ENCODE results near the gene KLHDC8A.
"Not testable (repeated sequence)": the region's sequence is repeated elsewhere in the genome, so short reads cannot be mapped to it uniquely, and the experiment has no call there.

The KLHDC8A gene

DNA sequence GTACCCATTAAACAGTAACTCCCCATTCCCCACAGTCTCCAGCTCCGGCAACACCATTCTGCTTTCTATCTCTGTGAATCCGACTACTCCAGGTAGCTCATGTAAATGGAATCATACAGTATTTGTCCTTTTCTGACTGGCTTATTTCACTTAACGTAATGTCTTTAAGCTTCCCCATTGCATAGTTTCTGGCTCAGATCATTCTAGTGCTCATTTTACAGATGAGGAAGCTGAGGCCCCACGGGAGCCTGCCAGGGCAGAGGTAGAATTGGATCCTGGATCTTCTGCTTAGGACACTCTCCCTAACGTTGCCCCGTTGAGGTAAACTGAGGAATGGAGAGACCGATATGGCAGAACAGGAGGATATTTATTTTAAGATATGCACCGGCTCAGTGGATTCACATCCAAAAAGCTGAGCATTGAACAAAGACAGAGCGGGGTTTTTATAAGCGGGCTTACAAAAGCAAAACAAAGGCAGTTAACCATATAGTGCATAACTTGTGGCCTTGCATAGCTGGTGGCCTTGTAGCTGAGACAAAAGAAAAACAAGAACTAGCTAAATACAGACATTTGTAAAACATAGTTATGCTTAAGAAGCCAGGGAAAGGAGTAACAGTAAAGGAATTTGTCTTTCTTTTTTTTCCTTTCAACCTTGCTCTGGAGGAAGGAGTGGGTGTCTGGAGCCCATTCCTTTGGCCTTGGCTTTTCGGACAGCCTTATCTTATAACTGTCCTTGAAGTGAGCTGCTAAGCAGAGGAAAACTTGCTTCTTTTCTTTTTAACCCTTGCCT lies 15.3 kb upstream of the KLHDC8A start:
- no peak for DNase-seq

DNA sequence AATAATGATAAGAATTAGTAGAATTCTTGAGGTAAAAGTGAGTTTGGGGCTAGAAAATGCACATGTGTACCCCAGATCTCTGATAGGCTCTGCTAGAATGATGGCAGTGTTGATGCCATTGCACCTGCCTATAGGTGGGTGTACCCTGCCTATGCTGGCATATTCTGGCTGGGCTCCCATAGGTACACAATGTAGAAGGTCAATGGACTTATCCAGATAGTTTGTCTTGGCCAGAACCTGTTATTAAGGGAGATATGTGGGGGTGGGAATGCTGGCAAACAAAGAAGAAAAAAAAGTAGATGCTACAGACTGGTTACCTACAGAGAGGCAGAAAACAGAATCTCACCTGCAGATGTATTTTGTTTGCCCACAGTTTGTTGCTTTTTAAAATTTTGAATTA lies 14.1 kb upstream of the KLHDC8A start:
- DNase-seq = no peak

DNA sequence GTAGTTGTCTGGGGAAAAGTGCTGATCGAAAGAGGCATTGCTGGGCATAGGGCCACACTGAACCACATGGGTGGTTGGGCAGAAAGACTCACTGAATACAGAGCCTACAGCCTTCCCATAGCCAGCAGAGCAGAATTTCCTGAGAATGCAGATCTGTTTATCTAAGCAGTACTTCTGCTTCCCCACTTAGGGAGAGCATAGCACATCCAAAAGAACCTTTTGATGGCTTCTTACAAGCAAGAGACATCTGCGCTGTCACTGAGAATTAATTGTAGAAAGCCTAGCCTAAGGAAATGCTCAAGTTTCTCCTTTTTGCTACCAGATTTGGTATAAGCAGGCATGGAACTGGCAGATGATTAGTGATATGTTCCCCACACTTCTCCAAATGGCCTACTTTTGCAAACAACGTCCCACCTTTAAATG lies 13.0 kb upstream of the KLHDC8A start:
- DNase-seq = no peak

DNA sequence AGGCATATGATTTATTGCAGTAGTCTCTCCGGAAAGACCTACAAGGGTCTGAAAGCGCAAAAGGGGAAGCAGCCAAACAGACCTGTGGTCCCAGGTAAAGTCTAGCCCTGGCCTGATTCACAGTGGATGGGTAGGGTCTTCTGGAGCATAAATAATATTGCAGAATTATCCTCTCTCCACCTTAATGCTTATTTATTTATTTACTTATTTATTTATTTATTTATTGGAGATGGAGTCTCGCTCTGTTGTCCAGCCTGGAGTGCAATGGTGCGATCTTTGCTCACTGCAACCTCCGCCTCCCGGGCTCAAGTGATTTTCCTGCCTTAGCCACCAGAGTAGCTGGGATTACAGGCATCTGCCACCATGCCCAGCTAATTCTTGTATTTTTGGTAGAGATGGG lies 11.8 kb upstream of the KLHDC8A start:
- DNase-seq = no peak

DNA sequence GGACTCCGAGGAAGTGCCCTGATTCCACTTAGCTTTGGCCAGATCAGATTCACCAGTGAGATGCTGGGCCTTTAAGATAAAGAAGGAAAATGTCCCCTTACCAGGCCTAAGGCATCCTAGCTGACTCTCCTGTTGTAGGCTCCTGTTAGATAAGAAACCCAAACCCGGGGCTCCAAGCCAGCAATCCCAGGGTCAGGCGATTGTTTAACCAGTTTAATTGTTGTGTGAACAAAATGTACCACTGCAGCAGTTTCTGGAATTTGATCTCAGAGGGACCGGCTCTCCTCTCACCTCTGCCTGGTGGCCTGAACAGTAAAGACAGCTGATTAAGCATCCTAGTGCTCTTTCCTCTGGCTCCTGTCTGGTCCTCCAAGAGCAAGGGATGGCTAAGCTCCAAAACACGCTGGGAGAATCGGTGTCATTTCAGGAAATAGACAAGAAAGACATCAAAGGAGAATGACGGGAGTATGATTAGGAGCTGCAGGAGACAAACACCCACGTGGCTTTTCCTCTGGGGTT lies 9.3 kb upstream of the KLHDC8A start:
- no peak for DNase-seq

DNA sequence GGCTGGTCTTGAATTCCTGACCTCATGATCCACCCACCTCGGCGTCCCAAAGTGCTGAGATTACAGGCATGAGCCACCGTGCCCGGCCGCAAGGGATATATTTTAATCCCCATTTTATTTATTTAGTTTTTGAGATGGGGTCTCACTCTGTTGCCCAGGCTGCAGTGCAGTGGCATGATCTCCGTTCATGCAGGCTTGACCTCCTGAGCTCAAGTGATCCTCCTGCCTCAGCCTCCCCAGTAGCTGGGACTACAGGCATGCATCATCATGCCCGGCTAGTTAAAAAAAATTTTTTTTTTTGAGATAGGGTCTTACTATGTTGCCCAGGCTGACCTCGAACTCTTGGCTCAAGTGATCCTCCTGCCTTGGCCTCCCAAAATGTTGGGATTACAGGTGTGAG lies 8.4 kb upstream of the KLHDC8A start:
- DNase-seq = not testable (repeated sequence)

DNA sequence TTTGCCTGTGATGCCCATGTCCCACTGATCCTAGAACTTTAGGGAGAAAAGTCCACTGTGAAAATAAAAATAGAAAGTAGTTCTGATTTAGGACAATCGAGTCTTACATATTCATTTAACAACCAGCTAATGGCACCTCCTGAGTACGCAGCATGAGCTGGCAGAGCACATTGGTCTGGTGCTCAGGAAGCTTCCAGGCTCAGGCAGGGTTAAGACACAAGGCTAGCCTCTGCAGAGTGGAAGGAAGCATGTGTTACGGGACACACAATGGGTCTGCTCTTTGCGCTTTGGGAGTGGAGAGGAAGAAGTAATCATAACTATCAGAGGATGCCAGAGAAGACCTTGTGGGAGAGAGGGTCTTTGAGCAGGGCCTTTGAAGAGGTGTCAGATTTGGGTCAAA lies 4.2 kb upstream of the KLHDC8A start:
- no peak for DNase-seq

DNA sequence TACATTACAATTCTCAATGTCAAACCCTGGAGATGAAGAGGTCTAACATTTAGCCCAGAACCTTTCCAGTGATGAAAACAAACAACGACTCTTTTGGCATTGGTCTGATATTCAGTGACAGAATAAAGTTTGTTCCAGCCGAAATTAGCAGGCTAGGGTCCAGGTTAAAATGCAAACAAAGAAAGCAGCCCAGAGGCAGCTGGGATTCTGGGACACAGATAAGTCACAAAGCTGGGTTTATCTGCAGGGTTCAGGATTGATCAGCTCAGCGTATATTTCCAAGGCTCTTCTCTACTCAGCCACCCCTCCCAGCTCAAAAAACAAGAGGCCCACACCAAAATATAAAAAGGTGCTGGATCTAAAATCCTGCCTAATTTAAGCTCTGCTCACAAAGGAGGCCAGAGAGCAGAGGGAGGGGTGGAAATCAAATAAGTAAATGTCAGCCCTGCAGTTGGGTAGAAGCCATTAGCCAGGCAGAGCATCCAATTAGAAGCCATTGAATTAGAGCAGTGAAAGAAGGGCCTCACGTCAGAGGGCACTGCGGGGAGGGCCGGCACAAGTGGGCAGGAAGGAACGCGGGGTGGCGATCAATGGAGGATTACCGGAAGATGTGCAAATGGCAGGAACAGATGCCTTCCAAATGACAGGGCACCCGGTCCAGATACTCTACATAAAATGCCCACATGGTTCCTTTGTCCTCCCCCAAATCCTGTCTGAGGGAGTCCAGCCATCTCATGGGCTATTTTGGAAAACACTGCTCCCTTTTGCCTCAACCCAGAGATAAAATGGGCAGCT lies 3.2 kb upstream of the KLHDC8A start:
- DNase-seq = no peak

DNA sequence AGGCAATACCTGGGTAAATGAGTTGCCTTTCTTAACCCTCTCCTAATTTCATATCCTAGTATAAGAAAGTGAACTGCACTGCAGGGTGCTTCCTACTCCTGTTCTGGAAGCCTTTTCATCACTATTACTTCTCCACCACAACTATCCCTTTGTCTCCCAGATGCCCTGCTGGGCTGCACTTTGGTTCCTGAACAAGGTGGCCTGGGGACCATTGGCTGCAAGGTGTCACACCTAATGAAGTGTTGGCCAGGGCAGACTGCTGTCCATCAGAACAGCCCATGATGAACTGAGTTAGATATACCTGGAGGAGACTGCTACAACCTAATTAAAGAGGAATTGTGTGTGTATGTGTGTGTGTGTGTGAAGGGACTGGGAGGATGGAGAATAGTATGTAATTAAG lies 1.9 kb upstream of the KLHDC8A start:
- DNase-seq = no peak

DNA sequence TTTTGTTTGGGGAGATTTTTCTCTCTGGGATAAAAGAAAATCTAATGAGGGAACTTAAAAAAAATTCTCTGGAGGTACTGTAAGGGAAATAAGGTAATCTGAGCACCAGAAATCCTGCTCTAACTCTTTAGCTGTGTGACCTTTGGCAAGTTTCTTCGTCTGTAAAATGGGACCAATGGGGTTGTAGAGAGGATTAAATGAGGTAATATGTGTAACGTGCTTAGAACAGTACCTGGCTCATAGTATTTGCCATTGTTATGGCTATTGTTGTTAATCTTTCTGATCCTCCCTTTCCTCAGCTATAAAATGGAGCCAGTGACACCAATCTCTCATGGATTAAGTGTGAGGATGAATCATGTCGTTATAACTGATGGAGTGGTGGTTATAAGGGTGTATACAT lies 845 bp upstream of the KLHDC8A start:
- no peak for DNase-seq

DNA sequence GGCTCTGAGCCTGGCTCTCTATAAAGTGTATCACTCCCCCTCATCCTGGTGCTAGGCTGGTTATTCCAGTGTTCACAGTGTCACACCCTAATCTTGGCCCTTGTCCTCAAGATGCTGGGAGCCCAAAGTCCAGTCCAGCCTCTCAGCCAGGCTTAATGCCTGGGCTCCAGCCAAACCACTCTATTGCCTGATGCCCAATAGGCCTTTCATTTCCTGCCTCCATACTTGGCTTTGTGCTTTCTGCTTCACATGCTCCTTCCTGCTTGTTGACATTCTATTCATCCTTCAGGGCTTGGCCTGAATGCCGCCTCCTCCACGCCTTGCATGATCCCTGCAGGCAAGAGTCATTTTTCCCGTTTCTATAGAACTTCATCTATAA lies 1.7 kb downstream of the KLHDC8A start:
- no peak for DNase-seq

DNA sequence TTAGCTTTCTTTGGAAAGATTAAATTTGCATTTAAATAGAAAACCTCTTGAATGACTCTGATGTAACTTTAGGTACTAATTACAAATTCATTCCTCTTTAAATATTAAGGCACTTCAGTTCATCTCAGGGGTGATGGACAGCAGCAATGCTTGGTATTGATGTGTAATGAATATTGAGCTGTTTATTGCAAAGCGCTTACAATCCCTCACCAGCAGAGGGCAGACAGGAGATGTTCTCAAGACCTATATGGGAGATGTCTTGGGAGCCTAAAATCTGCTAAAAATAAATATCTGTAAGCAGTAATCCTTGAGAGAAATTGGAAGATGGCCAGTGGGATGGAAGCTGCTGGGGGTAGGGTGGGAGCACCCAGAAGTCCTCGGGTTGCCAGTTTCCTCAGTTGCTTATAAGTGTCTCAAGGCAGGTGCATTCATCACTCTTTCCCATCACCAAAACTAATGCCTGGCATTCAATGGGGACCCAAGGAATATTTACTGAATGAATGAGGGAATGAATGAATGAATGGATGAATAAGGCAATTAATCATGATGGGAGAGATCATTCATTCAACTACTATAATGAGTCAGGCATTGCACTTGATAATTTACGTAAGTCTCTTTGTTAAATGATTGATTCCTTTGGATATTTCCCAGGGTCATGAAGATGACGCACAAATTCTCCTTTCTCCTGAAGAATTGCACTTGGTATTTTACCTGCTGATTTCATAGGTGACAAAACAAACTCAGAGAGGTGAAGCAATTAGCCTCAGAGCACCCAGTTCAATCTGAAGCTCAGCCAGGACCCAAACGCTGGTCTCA lies 2.3 kb downstream of the KLHDC8A start:
- DNase-seq = peak; percentile 17 to 63 (median 46)

DNA sequence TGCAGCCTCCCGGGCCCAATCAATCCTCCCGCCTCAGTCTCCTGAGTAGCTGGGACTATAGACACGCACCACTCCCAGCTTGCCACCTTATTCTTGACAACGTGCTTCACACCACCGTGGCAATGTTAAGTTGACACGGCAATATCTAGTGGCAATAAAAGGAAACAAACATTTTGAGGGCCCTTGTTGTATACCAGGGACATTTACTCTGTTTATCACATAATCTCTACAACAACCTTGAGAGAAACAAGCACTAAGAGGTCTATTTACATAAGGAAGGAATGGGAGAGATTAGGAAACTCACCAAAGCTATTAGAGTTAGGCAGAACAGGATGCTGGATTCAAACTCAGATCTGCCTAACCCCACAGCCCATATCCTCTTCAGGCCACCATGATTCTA lies 3.1 kb downstream of the KLHDC8A start:
- DNase-seq = no peak

DNA sequence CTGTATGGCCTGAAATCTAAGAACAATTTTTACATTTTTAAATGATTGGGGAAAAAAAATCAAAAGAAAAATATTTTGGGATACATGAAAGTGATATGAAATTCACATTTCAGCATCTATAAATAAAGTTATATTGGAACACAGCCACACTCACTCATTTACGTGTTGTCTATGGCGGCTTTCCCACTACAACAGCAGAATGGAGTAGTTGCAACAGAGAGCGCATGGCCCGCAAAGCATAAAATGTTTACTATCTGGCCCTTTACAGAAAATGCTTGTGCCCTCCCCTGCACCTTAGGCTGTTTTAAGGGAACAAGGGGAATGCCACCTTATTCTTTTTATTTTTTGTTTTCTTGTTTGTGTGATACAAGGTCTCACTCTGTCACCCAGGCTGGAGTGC lies 3.5 kb downstream of the KLHDC8A start:
- no peak for DNase-seq

DNA sequence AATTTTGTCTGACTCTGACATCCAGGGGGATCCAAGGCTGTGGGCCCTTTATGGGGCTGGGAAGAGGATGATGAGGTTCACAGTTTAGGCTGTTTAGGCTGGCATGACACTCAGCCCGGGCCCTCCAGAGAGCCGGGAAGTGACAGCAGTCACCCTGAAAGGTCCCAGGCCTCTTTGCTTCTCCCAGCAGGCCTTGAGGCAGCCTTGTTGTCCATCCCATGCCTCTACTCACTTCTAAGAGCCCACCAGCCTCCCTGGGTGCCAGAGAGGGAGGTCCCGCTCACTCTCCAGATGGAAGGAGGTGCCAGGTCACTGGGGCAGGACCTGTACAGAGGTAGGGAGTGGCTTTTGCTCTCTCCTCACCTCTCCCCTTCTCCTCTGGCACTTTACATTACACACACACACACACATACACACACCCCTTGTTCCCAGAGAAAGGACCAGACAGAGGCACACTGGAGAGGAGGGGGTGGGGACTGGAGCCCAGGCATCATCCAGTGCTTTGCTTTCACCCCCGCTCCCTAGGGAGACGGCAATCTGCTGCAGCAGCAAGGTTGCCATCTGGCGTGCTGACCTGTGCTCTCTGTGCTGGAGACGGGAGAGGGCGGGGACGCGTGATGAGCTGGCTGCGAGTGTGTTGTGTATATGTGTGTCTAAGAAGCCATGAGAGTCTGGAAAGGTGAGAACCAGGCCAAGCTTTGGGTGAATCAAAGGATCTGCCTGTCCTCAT lies 4.6 kb downstream of the KLHDC8A start:
- DNase-seq = no peak

DNA sequence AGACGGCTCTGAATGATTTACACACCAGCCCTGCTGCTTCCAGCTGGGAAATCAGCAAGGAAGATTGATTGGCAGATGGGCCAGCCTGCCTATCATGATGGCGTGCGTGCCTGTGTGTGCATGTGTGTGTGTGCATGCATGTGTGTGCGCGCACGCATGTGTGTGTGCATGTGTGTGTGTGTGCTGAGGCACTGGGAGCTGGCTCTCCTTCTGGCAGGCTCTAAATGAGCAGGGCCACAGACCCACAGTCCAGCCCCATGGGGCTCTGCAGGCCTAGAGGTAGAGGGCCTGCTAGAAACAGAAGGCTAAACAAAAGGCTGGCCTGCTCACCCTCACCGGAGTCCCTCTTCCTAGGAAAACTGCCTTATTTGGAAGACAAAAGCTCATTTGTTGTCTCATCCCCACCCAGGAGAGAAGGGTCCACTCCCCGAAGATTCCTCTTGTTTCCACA lies 6.0 kb downstream of the KLHDC8A start:
- DNase-seq = no peak

DNA sequence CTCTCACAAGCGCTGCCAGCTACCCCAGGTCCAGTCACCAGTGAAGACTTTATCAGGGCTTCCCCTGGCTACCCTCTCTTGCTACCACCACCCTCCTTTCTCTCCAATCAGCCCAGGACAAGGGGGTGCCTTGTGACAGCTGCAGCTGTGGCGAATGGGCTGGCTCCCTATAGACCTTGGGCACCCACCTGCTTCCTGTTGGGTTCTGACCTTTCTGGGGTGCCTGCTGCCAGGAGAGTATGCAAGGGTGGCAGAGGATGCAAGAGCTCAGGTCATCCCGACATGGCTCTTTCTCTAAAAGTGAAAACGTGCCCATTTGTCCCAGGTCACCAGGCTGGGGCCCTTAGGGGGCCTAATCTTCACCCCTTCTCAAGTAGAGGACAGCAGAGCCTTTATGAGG lies 6.6 kb downstream of the KLHDC8A start:
- no peak for DNase-seq

DNA sequence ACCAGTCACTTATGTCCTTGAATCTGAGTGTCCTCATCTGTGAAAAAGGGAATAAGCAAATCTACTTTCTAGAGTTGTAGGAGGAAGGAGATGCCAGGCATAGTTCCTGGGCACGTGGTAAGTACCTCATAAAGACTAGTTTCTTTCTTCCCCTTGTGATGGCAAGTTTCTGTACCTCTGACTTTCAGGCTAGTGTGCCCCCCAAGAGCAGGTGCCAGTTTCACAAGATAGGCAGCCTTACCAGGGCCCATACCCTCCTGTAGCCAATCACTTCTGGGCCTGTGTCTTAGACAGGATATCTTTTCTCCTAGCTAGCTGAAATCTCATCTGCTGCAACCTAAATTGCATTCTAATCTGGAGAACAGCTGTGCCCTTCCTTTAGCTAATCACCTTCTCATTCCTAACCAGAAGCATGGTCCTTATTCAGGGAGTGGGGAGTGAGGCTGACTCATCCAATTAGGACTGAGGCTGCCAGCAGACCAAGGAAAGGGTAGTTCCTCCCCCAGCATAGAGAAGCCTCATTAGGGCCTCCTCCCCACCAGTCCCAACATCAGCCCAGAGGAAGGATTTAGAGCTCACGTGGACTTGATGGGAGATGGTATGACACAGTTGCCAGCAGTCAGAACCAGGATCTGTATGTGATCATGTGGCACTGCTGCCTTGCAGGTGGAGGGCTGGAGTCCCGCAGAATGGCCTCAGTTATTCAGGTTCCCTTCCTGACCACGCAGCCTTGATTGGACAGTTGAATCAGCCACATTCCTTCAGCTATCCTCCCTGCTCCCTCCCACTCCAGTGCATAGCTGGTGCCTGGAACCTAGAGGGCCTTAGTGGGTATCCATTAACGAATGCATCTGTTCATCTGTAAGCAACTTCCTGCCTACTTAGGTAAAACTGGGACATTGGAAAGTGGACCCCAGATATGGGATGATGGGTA lies 7.9 kb downstream of the KLHDC8A start:
- DNase-seq = no peak

DNA sequence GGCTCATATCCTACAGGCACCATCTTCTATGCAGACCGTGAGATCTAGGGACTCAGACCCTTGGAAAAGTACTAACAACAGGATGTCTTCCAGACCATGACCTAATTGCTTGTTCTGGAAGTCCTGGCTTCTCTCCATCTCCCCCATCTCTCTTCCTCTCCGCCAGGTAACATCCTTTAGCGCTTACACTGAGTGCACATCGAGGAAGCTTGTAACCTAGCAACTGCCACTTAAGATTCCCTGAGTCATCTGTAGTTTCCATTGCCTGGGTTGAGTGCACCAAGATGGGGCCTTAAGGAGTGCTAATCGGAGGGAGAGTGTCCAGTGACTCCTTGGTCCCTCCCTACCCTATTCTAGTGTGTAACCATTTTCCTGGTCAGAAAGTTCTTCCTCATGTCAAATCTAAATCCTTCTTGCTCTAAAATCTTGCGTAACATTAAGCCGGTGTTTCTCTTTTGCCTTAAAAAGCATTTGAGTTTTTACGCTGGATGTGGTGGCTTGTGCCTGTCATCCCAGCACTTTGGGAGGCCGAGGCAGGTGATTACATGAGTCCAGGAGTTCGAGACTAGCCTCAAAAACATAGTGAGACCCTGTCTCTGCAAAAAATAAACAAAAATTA lies 9.7 kb downstream of the KLHDC8A start:
- DNase-seq = no peak

DNA sequence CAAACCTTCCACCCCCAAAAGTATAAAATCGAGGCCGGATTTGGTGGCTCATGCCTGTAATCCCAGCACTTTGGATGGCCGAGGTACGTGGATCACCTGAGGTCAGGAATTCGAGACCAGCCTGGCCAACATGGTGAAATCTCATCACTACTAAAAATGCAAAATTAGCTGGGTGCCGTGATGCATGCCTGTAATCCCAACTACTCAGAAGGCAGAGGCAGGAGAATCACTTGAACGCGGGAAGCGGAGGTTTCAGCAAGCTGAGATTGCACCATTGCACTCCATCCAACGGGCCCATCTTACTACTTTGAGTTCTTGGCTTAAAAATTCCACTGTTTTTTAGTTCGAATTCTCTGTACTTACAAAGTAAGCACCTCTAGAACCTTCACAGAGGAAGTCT lies 11.0 kb downstream of the KLHDC8A start:
- DNase-seq = no peak
